ENCODE measurements around the gene MYADML2.
A peak's percentile ranks its signal among the peaks of the same experiment; 100 is the strongest.

The MYADML2 gene

GRCh38 chr17:81947189-81947588, at the start of gene MYADML2:
Gene MYADML2, minus strand, starts transcription at chr17:81947233. Its CDS starts 5,492 bp downstream, at chr17:81941741.
- no peaks in the 10 kb centered on the region for H3K9me3 ChIP-seq (ENCODE audit: low read length)
- H3K36me3 ChIP-seq (ENCODE audit: insufficient read depth, low read length) = no peaks in the 10 kb centered on the region
- no peak within 1 kb of the TSS for H2AFZ ChIP-seq (ENCODE audit: low read depth, low read length)
- H3K4me3 ChIP-seq (ENCODE audit: low read length) = no peak within 1 kb of the TSS
- peaks cover 1% of the 10 kb centered on the region for H3K4me1 ChIP-seq (ENCODE audit: insufficient read depth, low read length)
- H3K27me3 ChIP-seq (ENCODE audit: insufficient read depth, low read length) = no peaks in the 10 kb centered on the region

GRCh38 chr17:81996232-81996756, 49.3 kb upstream of the MYADML2 start:
- Histone ChIP-seq H3K36me3 (ENCODE audit: insufficient read depth, low read length) (peaks cover 5% of the 10 kb centered on the region), H3K4me3 (ENCODE audit: low read length) (no peak overlapping the region), H3K27me3 (ENCODE audit: insufficient read depth, low read length) (no peaks in the 10 kb centered on the region), H3K4me1 (ENCODE audit: insufficient read depth, low read length) (peaks cover 27% of the 10 kb centered on the region), H2AFZ (ENCODE audit: low read depth, low read length) (no peak overlapping the region), H3K9me3 (ENCODE audit: low read length) (no peaks in the 10 kb centered on the region)

GRCh38 chr17:81995463-81996231, 48.6 kb upstream of the MYADML2 start:
- peaks cover 5% of the 10 kb centered on the region for H3K36me3 ChIP-seq (ENCODE audit: insufficient read depth, low read length)
- peaks cover 30% of the 10 kb centered on the region for H3K4me1 ChIP-seq (ENCODE audit: insufficient read depth, low read length)
- no peaks in the 10 kb centered on the region for H3K27me3 ChIP-seq (ENCODE audit: insufficient read depth, low read length)
- no peak overlapping the region for H3K4me3 ChIP-seq (ENCODE audit: low read length)
- H2AFZ ChIP-seq (ENCODE audit: low read depth, low read length) = no peak overlapping the region
- H3K9me3 ChIP-seq (ENCODE audit: low read length) = peaks cover 3% of the 10 kb centered on the region

- Histone ChIP-seq H2AFZ (ENCODE audit: low read depth, low read length) (no peak overlapping the region), H3K4me3 (ENCODE audit: low read length) (no peak overlapping the region), H3K27me3 (ENCODE audit: insufficient read depth, low read length) (no peaks in the 10 kb centered on the region), H3K36me3 (ENCODE audit: insufficient read depth, low read length) (peaks cover 5% of the 10 kb centered on the region), H3K9me3 (ENCODE audit: low read length) (peaks cover 9% of the 10 kb centered on the region), H3K4me1 (ENCODE audit: insufficient read depth, low read length) (peaks cover 30% of the 10 kb centered on the region)
Measured at GRCh38 chr17:81994593-81995462, 47.8 kb upstream of the MYADML2 start.

- Histone ChIP-seq H3K4me1 (ENCODE audit: insufficient read depth, low read length) (peaks cover 30% of the 10 kb centered on the region), H3K27me3 (ENCODE audit: insufficient read depth, low read length) (no peaks in the 10 kb centered on the region), H2AFZ (ENCODE audit: low read depth, low read length) (no peak overlapping the region), H3K36me3 (ENCODE audit: insufficient read depth, low read length) (peaks cover 5% of the 10 kb centered on the region), H3K4me3 (ENCODE audit: low read length) (no peak overlapping the region), H3K9me3 (ENCODE audit: low read length) (peaks cover 11% of the 10 kb centered on the region)
Measured at GRCh38 chr17:81993729-81994592, 46.9 kb upstream of the MYADML2 start.

GRCh38 chr17:81992306-81993102, 45.5 kb upstream of the MYADML2 start:
- H3K27me3 ChIP-seq (ENCODE audit: insufficient read depth, low read length) = no peaks in the 10 kb centered on the region
- peak overlapping the region; percentile 27 for H3K4me3 ChIP-seq (ENCODE audit: low read length)
- peaks cover 3% of the 10 kb centered on the region for H3K36me3 ChIP-seq (ENCODE audit: insufficient read depth, low read length)
- peaks cover 11% of the 10 kb centered on the region for H3K9me3 ChIP-seq (ENCODE audit: low read length)
- peaks cover 30% of the 10 kb centered on the region for H3K4me1 ChIP-seq (ENCODE audit: insufficient read depth, low read length)
- H2AFZ ChIP-seq (ENCODE audit: low read depth, low read length) = peak overlapping the region; percentile 66

GRCh38 chr17:81991684-81992305, 44.8 kb upstream of the MYADML2 start:
- Histone ChIP-seq H2AFZ (ENCODE audit: low read depth, low read length) (peak overlapping the region; percentile 66), H3K27me3 (ENCODE audit: insufficient read depth, low read length) (no peaks in the 10 kb centered on the region), H3K4me3 (ENCODE audit: low read length) (peak overlapping the region; percentile 27), H3K4me1 (ENCODE audit: insufficient read depth, low read length) (peaks cover 30% of the 10 kb centered on the region), H3K36me3 (ENCODE audit: insufficient read depth, low read length) (peaks cover under 1% of the 10 kb centered on the region), H3K9me3 (ENCODE audit: low read length) (peaks cover 11% of the 10 kb centered on the region)

- Histone ChIP-seq H3K4me3 (ENCODE audit: low read length) (no peak overlapping the region), H3K4me1 (ENCODE audit: insufficient read depth, low read length) (peaks cover 30% of the 10 kb centered on the region), H3K9me3 (ENCODE audit: low read length) (peaks cover 11% of the 10 kb centered on the region), H2AFZ (ENCODE audit: low read depth, low read length) (peak overlapping the region; percentile 66), H3K27me3 (ENCODE audit: insufficient read depth, low read length) (no peaks in the 10 kb centered on the region), H3K36me3 (ENCODE audit: insufficient read depth, low read length) (peaks cover 5% of the 10 kb centered on the region)
Measured at GRCh38 chr17:81990836-81991683, 44.0 kb upstream of the MYADML2 start.

GRCh38 chr17:81987161-81987770, 40.2 kb upstream of the MYADML2 start:
- Histone ChIP-seq H3K9me3 (ENCODE audit: low read length) (peaks cover 11% of the 10 kb centered on the region), H3K36me3 (ENCODE audit: insufficient read depth, low read length) (peaks cover 27% of the 10 kb centered on the region), H3K4me3 (ENCODE audit: low read length) (no peak overlapping the region), H3K4me1 (ENCODE audit: insufficient read depth, low read length) (peaks cover 13% of the 10 kb centered on the region), H2AFZ (ENCODE audit: low read depth, low read length) (no peak overlapping the region), H3K27me3 (ENCODE audit: insufficient read depth, low read length) (no peaks in the 10 kb centered on the region)

GRCh38 chr17:81986606-81987005, 39.6 kb upstream of the MYADML2 start:
- peaks cover 27% of the 10 kb centered on the region for H3K36me3 ChIP-seq (ENCODE audit: insufficient read depth, low read length)
- H3K4me1 ChIP-seq (ENCODE audit: insufficient read depth, low read length) = peaks cover 6% of the 10 kb centered on the region
- H3K9me3 ChIP-seq (ENCODE audit: low read length) = peaks cover 11% of the 10 kb centered on the region
- no peak overlapping the region for H3K4me3 ChIP-seq (ENCODE audit: low read length)
- H2AFZ ChIP-seq (ENCODE audit: low read depth, low read length) = no peak overlapping the region
- H3K27me3 ChIP-seq (ENCODE audit: insufficient read depth, low read length) = no peaks in the 10 kb centered on the region

Measured in neuron (in vitro differentiated cells).